Calu3 (cell line): ENCODE results near the gene CRTC1. TPM values are rescaled to one million over a fixed set of nuclear protein-coding genes. Genes with fewer than 3 reads are reported as not detected.

Experiments
- BruUV-seq: library from RNA; stranded (reverse); fragments of 400-500 nt; replicated peaks from 2 replicates; lab custom pipeline; 2021; lab: Mats Ljungman, UMichigan
- CTCF ChIA-PET: fragments of 300-600 bp; sonication (Branson Sonifier 250); formaldehyde crosslinking; loops from one replicate; lab custom pipeline; 2022; ENCODE audit warnings: antibody characterized with exemption; lab: Charles Lee
- DNase-seq: peaks from one replicate; pipeline ENCODE4 v3.0.0; 2022
- H3K27ac Mint-ChIP-seq: one replicate; pipeline ENCODE4 v1.8.0; 2022; ENCODE audit warnings: mixed read lengths; ENCODE audit not compliant: unreplicated experiment
- H3K27me3 Mint-ChIP-seq: one replicate; pipeline ENCODE4 v1.8.0; 2022; ENCODE audit warnings: mixed read lengths; ENCODE audit not compliant: unreplicated experiment
- H3K36me3 Mint-ChIP-seq: one replicate; pipeline ENCODE4 v1.8.0; 2022; ENCODE audit warnings: mild to moderate bottlenecking, moderate library complexity, mixed read lengths; ENCODE audit not compliant: insufficient read depth, unreplicated experiment
- H3K4me1 Mint-ChIP-seq: one replicate; pipeline ENCODE4 v1.8.0; 2022; ENCODE audit warnings: mild to moderate bottlenecking, low read depth, mixed read lengths; ENCODE audit not compliant: unreplicated experiment
- H3K4me3 Mint-ChIP-seq: one replicate; pipeline ENCODE4 v1.8.0; 2022; ENCODE audit warnings: mild to moderate bottlenecking, low read depth, moderate library complexity, mixed read lengths; ENCODE audit not compliant: unreplicated experiment
- H3K9me3 Mint-ChIP-seq: one replicate; pipeline ENCODE4 v1.8.0; 2022; ENCODE audit warnings: low read depth, mixed read lengths; ENCODE audit not compliant: unreplicated experiment
- CTCF ChIP-seq: fragments of 200-600 bp; IDR thresholded peaks from one replicate; pipeline ENCODE4 v1.8.0; 2022; ENCODE audit warnings: antibody characterized with exemption; ENCODE audit not compliant: unreplicated experiment
- intact Hi-C: fragments of 100-400 bp; cut with micrococcal nuclease; formaldehyde crosslinking; loops from one replicate; pipeline ENCODE4 v1.10.0; 2022; ENCODE audit not compliant: unreplicated experiment
- total RNA-seq: library from RNA; stranded (reverse); gene quantifications from 2 replicates; pipeline ENCODE4 v1.2.3, GENCODE V29; 2022

The CRTC1 gene
- total RNA-seq, 1 experiment from 2014 or later: 8.5 TPM

DNA sequence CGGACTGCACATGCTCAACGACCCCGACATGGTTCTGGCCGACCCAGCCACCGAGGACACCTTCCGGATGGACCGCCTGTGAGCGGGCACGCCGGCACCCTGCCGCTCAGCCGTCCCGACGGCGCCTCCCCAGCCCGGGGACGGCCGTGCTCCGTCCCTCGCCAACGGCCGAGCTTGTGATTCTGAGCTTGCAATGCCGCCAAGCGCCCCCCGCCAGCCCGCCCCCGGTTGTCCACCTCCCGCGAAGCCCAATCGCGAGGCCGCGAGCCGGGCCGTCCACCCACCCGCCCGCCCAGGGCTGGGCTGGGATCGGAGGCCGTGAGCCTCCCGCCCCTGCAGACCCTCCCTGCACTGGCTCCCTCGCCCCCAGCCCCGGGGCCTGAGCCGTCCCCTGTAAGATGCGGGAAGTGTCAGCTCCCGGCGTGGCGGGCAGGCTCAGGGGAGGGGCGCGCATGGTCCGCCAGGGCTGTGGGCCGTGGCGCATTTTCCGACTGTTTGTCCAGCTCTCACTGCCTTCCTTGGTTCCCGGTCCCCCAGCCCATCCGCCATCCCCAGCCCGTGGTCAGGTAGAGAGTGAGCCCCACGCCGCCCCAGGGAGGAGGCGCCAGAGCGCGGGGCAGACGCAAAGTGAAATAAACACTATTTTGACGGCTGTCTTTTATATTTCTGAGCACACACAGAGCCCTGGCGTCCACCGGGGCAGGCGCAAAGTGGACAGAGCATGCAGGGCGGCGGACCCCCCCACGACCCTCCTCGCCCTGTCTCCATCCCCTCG is 94.0 kb downstream of the CRTC1 start:
- Mint-ChIP-seq H3K27ac (no peak overlapping the region), H3K4me1 (no peaks in the 10 kb centered on the region), H3K9me3 (no peaks in the 10 kb centered on the region), H3K27me3 (no peaks in the 10 kb centered on the region), H3K36me3 (peaks cover 5% of the 10 kb centered on the region), H3K4me3 (no peak overlapping the region)
- BruUV-seq: no TSS peak
- CTCF ChIA-PET: no interaction called here
- TF ChIP-seq CTCF: no peak
- intact Hi-C loops: no loop called here
- DNase-seq: no peak

DNA sequence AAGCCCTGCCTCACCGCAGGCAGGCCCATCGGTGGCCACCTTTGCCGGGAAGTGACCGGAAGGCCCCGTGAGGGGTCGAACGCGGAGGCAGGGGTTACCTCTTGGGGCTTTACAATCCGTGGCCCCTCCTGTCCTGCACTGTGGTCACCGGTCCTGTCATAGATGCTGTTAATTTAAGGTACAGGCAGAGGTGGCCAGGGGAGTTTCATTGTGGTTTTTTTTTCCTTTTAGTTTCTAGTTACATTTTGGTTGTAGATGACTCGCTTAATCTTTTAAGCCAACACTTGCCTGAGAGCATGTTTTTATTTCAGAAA is 94.6 kb downstream of the CRTC1 start:
- Mint-ChIP-seq H3K27me3 (no peaks in the 10 kb centered on the region), H3K36me3 (peaks cover 5% of the 10 kb centered on the region), H3K4me1 (no peaks in the 10 kb centered on the region), H3K27ac (no peak overlapping the region), H3K4me3 (no peak overlapping the region), H3K9me3 (no peaks in the 10 kb centered on the region)
- DNase-seq: no peak
- CTCF ChIA-PET: no interaction called here
- no TSS peak for BruUV-seq
- intact Hi-C loops: no loop called here
- no peak for TF ChIP-seq CTCF

- TF ChIP-seq CTCF: no peak
- no peak for DNase-seq
- no peaks in the 10 kb centered on the region for H3K9me3 Mint-ChIP-seq
- CTCF ChIA-PET: no interaction called here
- intact Hi-C loops: no loop called here
- peaks cover 4% of the 10 kb centered on the region for H3K36me3 Mint-ChIP-seq
- H3K4me1 Mint-ChIP-seq: no peaks in the 10 kb centered on the region
- peaks cover 2% of the 10 kb centered on the region for H3K27me3 Mint-ChIP-seq
- H3K4me3 Mint-ChIP-seq: no peak overlapping the region
- H3K27ac Mint-ChIP-seq: no peak overlapping the region
- no TSS peak for BruUV-seq
Observed at GRCh38 chr19:18778826-18779495, 95.5 kb downstream of the CRTC1 start.

- Mint-ChIP-seq H3K9me3 (no peaks in the 10 kb centered on the region), H3K27me3 (peaks cover 12% of the 10 kb centered on the region), H3K36me3 (no peaks in the 10 kb centered on the region), H3K27ac (no peak overlapping the region), H3K4me1 (no peaks in the 10 kb centered on the region), H3K4me3 (no peak overlapping the region)
- intact Hi-C loops: no loop called here
- no TSS peak for BruUV-seq
- CTCF ChIA-PET: interaction anchor here (1.0 kb wide), 1 partner anchor 67 kb away, joined by 3 read pairs; no protein-coding TSS in a partner anchor
- no peak for TF ChIP-seq CTCF
- DNase-seq: no peak
Observed at GRCh38 chr19:18780081-18780480, 96.6 kb downstream of the CRTC1 start.
